NCI-H748 (cell line): Measurements from ENCODE around the gene B4GAT1.
"Not testable (repeated sequence)": the region's sequence is repeated elsewhere in the genome, so short reads cannot be mapped to it uniquely, and the experiment has no call there.

ENCODE experiments used
- DNase-seq: peaks from one replicate; lab custom pipeline; 2025; ENCODE audit not compliant: unreplicated experiment; lab: John Stamatoyannopoulos, UW

The B4GAT1 gene

DNA sequence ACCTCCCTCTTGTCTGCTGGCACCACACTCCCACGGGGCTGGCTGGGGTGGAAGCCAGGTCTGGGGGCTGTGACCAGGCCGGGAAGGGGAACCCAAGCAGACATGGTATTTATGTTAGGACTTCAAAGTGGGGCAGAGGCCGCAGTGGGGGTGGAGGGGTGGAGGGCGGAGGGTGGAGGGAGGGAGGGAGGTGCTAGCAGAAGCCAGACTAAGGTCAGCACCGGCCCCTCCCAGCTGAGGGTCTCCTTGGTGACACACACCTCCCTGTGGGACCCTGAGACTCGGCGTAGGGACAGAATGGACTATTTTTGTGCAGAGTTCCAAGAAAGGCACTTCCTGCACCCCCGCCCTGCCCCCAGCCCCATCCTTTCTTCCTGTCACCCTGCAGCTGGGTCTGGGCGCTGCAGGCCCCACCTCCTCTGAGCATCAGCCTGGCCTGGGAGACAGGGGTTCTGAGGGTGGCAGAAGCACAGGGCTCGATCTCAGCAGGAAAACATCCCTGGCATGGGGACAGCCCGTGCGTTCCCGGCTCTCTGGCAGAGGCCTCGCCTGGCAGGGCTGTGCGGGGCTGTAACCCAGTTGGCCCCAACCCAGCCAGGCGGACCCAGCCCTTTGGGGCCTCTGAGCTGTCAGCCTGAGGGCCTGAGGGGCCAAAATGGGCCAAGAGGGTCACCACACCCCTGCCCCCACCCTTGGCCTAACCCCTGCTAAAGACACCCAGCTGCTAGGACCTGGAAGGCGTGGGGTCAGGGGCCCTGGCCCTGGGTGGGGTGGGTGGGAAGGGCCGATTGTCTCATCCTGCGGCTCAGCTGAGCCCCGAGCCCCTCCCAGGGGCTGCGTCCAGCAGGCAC is 20.9 kb downstream of the B4GAT1 start:
- no peak for DNase-seq

DNA sequence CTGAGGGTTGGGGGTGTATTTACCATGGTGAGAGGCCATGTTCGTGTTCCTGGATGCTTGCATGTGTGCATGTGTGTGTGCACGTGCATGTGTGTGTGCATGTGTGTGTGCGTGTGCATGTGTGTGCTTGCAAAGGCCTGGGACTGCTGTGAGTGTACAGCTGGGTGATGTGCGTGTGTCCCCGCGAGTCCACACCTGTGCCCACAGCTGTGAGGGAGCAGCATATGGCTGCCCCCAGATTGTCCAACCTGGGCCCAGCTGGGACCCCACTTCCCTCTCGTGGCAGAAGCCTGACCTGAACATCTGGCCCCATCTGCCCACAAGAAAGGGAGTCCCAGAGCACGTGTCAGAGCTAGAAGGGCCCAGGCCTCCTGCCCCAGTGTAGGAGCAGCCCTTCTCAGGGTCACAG is 22.2 kb downstream of the B4GAT1 start:
- DNase-seq = no peak

DNA sequence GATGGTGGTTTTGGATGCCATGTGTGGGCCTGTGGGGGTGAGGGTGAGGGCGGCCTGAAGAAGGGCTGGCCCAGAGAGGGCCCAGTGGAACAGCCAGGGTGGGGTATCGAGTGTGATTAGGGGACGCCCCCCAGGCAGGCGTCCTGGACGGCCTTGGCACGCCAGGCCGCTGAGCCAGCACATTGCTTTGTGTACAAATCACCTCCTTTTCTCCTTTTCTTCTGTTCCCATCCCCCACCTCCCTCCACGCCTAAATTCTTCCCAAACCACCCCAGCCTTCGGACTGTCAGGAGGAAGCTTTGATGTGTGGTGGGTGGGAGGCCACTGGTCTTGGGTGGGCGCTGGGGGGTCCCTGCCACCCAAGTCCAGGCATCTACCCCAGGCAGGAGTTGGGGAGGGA is 22.8 kb downstream of the B4GAT1 start:
- no peak for DNase-seq

DNA sequence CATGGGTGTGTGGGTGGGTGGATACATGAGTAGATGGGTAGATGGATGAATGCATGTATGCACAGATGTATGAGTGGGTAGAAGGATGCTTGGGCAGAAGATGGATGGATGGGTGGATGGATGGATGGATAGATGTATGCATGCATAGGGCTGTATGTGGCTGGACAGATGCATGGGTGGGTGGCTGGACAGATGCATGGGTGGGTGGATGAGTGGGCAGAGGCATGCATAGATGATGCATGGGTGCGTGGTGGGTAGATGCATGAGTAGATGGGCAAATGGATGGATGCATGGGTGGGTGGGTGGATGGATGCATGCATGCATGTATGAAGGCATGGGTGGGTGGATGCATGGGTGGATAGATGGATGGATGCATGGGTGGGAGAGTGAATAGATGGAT is 23.7 kb downstream of the B4GAT1 start:
- no peak for DNase-seq

DNA sequence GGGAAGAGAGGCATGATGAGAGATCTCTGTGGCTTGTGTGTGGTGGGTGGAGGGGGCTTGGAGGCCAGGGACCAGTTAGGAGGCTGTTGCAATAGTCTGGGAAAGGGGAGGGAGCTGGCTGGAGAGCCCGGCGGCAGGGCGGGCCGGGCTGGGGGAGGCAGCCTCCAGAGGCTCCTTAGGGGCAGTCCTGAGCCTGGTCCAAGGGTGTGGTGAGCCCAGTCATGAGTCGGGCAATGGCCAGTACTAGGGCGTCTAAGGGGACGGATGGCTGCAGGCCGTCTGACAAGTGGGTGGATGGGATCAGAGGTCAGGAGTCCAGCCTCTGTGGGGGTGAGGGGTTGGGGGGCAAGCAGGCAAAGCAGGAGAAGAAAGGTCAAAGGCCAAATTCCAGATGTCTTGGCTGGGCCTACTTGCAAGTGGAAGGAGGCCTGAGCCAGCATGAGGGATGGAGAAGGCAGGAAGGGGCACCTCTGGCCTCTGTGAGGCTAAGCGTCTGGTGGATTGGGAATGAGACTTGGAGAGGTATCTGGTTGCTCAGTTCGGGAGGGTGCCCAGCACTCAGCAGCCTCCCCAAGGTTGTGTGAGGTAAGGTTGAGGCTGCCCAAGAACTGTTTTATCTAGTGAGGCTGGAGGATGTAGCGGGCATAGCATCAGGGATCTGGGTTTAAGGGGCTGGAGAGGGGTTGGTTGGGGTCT is 24.5 kb downstream of the B4GAT1 start:
- no peak for DNase-seq

DNA sequence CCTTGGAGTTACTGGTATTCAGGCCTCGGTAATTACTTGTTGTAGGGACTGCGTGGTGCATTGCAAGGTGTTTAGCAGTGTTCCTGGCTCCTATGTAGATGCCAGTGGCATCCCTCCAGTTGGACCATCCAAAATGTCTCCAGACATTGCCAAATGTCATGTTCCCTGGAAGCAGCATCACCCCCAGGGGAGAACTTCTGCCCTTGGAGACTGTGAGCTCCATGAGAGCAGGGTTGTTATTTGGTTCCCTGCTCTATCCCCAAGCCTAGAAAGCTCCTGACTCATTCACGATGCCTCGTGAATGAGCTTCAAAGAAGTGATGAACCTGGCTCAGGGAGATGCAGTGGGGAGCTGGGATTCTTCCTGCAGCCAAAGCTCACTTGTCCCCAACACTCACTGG is 25.8 kb downstream of the B4GAT1 start:
- no peak for DNase-seq

DNA sequence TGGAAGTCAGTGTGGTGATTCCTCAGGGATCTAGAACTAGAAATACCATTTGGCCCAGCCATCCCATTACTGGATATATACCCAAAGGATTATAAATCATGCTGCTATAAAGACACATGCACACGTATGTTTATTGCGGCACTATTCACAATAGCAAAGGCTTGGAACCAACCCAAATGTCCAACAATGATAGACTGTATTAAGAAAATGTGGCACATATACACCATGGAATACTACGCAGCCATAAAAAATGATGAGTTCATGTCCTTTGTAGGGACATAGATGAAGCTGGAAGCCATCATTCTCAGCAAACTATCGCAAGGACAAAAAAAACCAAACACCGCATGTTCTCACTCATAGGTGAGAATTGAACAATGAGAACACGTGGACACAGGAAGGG is 26.7 kb downstream of the B4GAT1 start:
- not testable (repeated sequence) for DNase-seq

DNA sequence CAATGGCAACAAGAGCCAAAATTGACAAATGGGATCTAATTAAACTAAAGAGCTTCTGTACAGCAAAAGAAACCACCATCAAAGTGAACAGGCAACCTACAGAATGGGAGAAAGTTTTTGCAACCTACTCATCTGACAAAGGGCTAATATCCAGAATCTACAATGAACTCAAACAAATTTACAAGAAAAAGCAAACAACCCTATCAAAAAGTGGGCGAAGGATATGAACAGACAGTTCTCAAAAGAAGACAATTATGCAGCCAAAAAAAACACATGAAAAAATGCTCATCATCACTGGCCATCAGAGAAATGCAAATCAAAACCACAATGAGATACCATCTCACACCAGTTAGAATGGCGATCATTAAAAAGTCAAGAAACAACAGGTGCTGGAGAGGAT is 27.1 kb downstream of the B4GAT1 start:
- not testable (repeated sequence) for DNase-seq

DNA sequence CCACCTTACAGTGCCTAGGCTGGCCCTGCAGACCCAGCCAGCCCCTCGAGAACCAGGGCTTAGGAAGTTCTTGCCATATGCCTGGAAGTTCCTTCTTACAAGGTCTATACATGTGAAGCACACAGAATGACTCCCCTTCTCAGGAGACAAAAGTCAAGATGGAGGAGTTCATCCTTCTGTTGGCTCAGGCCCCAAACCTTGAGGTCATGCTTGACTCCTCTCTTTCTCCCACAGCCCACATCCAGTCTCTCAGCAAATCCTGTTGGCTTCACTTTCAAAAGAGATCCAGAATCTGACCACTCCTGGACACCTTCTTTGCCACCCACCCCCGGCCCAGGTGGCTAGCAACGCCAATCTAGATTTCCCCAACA is 28.8 kb downstream of the B4GAT1 start:
- no peak for DNase-seq

DNA sequence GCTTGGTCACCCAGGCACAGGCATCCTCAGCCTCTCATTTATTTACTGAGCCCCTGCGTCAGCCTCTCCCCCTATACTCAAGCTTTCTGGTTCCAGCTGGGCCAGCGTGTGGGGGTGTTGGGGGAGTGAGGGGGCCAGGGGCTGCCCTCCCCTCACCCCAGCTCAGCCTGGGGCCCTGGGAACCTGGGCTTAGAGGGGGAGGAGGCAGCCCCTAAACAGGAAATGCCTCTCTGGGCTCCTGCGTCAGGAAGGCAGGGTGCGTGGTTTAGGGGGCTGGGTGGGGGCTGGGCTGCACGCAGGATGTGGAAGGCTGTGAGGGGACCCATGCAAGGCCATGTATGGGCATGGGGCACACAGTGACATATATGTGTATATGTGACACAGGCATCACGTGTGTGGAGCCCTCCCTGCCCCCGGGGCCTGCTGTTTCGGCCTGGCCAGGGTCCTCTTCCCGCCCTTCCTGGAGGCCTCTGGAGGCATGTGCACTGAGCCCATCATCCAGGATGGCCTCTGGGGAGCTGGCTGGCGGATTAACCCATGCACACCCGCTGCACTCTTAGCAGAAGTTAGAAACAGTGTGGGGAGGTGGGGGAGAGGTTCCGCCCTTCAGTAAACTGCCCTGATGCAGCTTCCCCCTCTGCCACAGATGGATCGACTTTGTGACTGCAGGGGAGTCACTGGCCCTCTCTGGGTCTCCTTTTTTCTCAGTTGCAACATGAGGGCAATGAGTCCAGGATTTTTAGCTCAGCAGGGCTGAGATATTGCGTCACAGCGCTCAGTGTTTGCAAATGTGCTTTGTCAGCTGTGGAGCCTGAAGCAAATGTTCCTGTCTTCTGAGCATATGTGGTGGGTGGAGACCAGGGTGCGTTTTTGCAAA is 29.5 kb downstream of the B4GAT1 start:
- no peak for DNase-seq

DNA sequence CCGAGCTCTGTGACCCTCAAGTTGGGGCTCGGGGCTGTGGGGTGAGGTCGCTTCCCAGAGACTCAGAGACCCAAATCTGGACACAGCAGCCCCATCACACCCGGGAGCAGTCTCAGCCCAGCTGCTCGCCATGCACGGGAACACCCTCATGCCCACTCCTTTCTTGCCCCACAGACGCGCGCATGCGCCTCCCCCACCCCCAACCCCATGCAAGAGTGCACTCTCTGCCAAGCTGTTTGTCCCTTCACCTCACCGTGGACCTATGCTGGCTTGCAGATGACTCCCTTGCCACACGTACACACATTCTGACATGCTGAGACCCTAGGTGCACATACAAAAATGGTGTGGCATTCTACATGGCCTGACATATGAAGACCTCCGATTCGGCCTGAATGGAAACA is 30.1 kb downstream of the B4GAT1 start:
- DNase-seq = no peak

DNA sequence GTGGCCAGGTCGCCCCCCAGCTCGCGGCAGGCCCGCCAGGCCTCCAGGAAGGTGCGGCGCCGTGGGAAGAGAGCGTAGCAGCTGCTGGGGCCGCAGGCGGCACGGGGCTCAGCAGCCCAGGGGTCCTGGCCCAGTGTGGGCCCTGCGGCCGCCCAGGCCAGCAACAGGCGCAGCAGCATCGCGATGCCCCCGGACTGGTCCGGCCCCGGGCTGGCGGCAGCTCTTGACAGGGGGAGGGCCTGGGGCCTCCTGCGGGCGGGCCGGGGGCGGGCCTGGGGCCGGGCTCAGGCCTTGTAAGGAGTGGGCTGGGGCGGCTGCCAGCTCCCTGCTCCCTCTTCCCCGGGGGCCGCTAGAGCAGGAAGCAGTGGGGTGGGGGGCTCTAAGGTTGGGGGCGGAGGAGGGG is 30.6 kb downstream of the B4GAT1 start, which contains the start of gene CD248:
Gene CD248 (minus strand): TSS at position 196 of the 403 bp plus-strand sequence. CDS start 17 bp downstream, at position 179.
- DNase-seq = no peak

DNA sequence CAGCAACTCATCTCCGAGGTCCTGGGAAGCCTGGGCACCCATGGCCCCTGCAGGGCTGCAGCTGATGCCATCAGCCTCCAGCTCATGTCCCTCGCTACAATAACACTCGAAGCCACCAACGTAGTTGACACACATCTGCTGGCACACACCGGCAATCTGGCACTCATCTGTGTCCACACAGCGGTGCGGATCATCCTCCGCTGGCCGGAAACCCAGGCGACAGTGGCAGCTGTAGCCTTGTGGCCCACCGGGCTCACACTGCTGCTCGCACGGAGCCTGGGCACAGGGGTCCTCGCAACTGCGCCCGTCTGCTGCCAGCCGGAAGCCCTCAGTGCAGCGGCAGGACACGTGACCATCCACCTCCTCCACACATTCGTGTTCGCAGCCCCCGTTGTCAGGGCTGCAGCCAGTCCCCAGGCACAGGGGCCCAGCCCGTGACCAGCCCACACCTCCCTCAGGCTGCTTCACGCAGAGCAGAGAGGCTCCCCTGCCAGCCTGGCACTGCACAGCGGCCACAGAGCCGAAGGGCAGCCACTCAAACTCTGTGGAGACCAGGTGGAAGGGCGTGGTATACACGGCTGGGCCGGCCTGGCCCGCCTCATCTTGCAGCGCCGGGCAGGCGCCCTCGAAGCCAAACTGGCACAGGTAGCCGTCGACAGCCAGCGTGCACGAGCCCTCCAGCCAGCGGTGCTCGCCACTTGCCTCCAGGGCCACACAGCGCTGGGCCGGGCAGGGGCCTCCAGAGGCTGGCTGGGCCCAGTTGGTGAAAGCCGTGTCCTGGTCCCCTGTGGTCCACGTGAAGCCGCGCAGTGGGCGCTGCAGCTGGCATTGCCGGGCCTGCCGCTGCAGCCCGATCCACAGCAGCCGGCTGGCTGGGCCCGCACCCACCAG is 31.3 kb downstream of the B4GAT1 start:
- no peak for DNase-seq

DNA sequence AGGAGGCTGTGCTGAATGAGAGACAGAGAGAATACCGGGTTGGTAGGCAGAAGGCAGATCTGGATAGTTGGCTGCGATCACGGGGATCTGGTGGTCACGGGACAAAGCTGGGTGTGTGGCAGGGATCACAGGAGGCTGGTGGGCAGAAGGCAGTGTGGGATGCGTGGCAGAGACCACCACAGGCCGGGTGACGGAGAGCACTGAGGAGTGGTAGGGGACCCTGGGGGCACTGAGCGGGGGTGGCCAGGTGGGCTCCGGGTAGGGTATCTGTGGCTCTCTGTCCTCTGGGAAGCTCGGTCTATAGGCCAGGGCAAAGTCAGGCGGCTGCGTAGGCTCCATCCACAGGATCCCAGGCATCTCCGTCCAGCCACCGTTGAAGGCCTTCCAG is 31.9 kb downstream of the B4GAT1 start:
- no peak for DNase-seq

DNA sequence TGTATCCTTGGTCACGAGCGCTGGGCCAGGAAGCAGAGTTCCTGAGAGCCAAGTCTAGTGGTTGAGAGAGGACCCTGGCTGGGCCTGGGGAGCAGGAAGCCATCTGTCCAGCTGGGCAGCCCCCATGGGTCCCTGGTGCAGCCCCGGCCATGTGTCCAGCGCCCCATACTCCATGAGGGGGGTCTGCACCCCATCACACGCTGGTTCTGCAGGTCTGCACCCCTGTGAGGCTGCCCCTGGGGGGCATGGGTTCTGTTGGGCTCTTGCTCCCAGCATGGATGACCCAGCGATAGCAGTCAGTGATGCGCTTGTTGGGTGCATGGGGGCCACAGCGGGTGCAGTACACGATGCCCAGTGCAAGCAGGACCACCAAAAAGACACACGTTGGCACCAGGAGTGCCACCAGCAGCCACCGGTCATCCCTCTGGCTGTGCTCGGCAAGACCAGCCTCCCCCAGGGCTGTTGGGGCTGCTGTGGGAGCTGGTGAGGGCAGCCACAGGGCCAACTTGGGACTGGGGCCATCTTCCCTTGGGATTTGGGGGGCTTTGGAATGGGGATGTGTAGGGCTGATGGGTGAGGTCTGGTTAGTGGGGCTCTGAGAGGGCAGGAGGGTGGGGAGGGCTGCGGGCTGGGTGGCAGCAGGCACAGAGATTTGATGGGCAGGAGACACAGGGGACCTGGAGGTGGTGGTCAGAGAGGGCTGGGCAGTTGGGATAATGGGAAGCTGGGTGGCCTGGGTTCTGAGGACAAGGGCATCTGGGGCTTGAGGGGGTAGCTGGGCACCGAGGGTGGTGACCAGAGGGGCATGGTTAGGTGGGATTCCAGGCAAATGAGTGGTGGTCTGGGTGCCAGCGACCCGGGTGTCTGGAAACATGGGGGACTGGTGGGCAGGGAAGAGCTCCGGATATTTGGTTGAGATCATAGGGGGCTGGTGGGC is 32.6 kb downstream of the B4GAT1 start:
- no peak for DNase-seq

DNA sequence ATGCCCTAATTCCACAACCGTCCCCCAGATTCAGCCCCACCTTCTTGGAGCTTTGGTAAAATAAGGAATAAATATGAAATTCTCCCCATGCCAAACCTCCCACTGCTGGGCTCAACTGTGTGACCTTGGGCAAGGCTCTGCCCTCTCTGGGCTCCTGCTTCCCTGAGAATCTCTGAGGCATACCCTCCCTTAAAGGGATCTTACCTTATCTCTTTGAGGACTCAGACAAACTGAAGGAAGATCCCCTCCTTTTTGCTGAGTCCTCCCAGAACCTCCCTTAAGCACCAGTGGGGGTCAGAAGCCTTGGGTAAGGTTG is 33.3 kb downstream of the B4GAT1 start:
- DNase-seq = no peak

DNA sequence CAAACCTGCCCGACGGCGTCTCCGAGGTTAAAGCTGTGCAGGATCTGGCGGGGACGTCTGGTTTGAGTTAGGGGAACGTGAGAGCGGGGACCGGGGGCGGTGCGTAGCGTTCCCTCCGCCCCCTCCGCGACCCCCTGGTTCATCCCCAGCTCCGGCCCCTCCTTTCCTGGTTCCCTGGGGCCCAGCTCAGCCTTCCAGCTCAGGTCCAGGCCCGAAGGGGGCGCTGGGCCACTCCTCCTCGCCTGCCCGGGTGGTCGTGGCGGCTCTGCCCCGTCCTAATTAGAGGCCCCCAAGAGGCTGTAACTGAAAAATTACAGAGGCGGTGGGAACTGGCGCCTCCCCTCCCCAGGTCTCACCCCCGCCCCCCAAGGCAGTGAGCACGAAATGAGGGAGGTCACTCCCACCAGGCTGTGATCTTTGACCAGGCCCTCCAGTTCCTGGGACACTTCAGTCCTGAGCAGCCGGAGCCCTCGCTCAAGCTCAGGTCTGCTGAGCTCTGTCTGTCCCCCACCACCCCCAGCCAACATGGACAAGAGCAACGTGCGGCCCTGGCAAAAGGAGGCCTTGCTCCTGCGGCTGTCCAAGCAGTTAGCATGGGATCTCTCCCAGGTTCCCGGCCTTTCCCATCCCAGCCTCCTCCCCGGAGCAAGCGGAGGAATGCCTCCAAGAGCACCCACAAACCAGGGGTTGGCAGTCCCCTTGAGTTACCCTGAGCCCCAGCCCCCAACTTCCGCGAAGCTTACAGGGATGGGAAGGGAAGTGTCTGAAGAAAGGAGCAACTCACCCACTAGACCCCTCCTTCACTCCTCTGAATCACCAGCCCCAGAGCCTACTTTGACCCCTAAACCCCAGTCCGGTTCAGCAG is 33.9 kb downstream of the B4GAT1 start:
- DNase-seq = no peak

DNA sequence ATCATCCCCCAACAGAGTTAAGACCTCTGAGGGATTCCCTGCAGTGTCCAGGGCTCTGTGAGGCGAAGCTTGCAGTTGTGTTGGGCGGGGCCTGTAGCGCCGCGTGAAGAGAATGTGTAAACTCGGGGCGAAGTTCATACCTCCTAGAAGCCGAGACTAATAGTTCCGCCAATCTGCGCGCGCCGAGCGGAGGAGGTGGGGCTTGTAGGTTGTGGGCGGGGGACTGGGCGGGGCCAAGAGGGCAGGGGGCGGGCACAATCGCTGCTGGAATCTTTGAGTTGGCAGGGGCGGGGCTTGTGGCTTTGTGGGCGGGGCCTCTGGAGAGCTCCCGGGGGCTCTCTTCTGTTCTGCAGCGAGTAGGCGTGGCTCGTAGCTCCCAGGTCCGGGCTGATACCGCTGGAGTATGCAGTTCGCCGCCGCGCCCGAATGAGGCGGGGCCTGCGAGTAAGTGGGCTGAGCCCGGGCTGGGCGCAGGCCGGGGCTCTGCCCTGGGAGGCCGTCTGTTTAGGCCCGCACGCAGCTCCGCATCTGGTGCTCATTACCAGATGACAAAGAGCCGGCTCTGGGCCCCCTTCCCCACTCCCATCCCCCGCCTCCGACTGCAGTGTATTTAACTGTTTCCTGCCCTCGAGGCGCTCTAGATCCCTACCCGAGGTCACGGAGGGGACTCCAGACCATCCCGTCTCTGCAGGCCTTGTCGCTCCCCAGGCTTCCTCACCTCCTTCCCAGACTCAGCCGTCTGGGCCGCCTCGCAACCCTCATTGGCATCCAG is 34.7 kb downstream of the B4GAT1 start:
- DNase-seq = peak; percentile 97
